K562 (cell line): ENCODE data around the gene PLAC8L1. TPM values are rescaled to one million over a fixed set of nuclear protein-coding genes. Genes with fewer than 3 reads are reported as not detected.

ENCODE experiments used
- ATAC-seq: fragments of 200-7000 bp; cut with Tn5 transposase; 3 replicates; pipeline ENCODE4 v1.9.1; 2020; ENCODE audit warnings: moderate library complexity
- BruUV-seq: library from RNA; stranded (reverse); fragments of 400-500 nt; replicated peaks from 2 replicates; lab custom pipeline; 2021; lab: Mats Ljungman, UMichigan
- CTCF ChIA-PET: fragments of 300-600 bp; formaldehyde crosslinking; extraction: SDS; loops from one replicate; lab custom pipeline; 2021; ENCODE audit warnings: low intra/inter-chr PET ratio; lab: Yijun Ruan, JAX
- POLR2A ChIA-PET: fragments of 300-600, 350-650 bp; sonication (Branson Sonifier 250); formaldehyde crosslinking; extraction: SDS; loops from one replicate; lab custom pipeline; 2021; ENCODE audit warnings: antibody characterized with exemption, inconsistent platforms; lab: Yijun Ruan, JAX
- DNase-seq, 4 experiments: peaks; one replicate each; pipeline versions ENCODE4 v3.0.0 to v3.0.0-alpha.2; 2011 to 2018; ENCODE audit warnings: low spot score in 3 of 4, mixed read lengths in 3 of 4; ENCODE audit errors: extremely low read depth in 1 of 4
- FAIRE-seq: peaks from 2 replicates; lab custom pipeline; 2011; peaks lifted over from hg19 to GRCh38; lab: Jason Lieb, UNC
- H2AFZ ChIP-seq: 2 replicates; pipeline ENCODE4 v1.6.0; 2011; ENCODE audit warnings: low read depth, low read length, control low read depth, inconsistent platforms
- H3K27ac ChIP-seq: fragments of 200-600 bp; 3 replicates; pipeline ENCODE4 v1.8.0; 2011; ENCODE audit warnings: low read depth, mild to moderate bottlenecking, control low read depth, inconsistent platforms, low read length, moderate library complexity, mixed read lengths; ENCODE audit errors: extremely low read depth
- H3K27me3 ChIP-seq, 2 experiments: fragments of 300-600 bp in 1 of 2; 2 replicates in 1 of 2; 3 replicates in 1 of 2; pipeline versions ENCODE4 v1.6.0 to v1.8.0; 2011; ENCODE audit warnings: inconsistent platforms in 2 of 2, low read length in 2 of 2, mild to moderate bottlenecking in 1 of 2, mixed read lengths in 1 of 2, moderate library complexity in 1 of 2; ENCODE audit not compliant: control insufficient read depth in 2 of 2, insufficient read depth in 2 of 2
- H3K36me3 ChIP-seq: fragments of 300-600 bp; 3 replicates; pipeline ENCODE4 v1.8.0; 2011; ENCODE audit warnings: mild to moderate bottlenecking, low read length, inconsistent platforms; ENCODE audit not compliant: control insufficient read depth, insufficient read depth
- H3K4me1 ChIP-seq, 2 experiments: fragments of 200-600 bp in 1 of 2; replicated peaks in 1 of 2; 2 replicates in 1 of 2; 3 replicates in 1 of 2; pipeline versions ENCODE4 v1.5.1 to v1.8.0; 2011; ENCODE audit warnings: inconsistent platforms in 2 of 2, low read length in 2 of 2, mild to moderate bottlenecking in 1 of 2, mixed read lengths in 1 of 2, moderate library complexity in 1 of 2; ENCODE audit not compliant: control insufficient read depth in 2 of 2, insufficient read depth in 2 of 2
- H3K4me2 ChIP-seq: 2 replicates; pipeline ENCODE4 v1.6.1; 2011; ENCODE audit warnings: low read length, control low read depth, inconsistent platforms, mixed read lengths; ENCODE audit not compliant: insufficient read depth
- H3K4me3 ChIP-seq: fragments of 200-600 bp; sonication (generic), shearing (Covaris generic); 2 replicates; pipeline ENCODE4 v1.5.1; 2016; ENCODE audit warnings: control low read depth, inconsistent platforms
- H3K79me2 ChIP-seq: fragments of 200-600 bp; 3 replicates; pipeline ENCODE4 v1.8.0; 2011; ENCODE audit warnings: low read length, inconsistent platforms; ENCODE audit not compliant: control insufficient read depth, insufficient read depth
- H3K9ac ChIP-seq, 2 experiments: 2 replicates each; pipeline versions ENCODE4 v1.6.0 to v1.6.1; 2011; ENCODE audit warnings: low read depth in 2 of 2, low read length in 2 of 2, control low read depth in 1 of 2, inconsistent platforms in 1 of 2, mild to moderate bottlenecking in 1 of 2, mixed read lengths in 1 of 2; ENCODE audit not compliant: insufficient read depth in 1 of 2
- H3K9me1 ChIP-seq: one replicate; pipeline ENCODE4 v1.6.0; 2011; ENCODE audit warnings: inconsistent platforms, mild to moderate bottlenecking, low read length, moderate library complexity; ENCODE audit not compliant: control insufficient read depth, insufficient read depth
- H3K9me3 ChIP-seq: replicated peaks from 2 replicates; pipeline ENCODE4 v1.5.1; 2011; ENCODE audit warnings: low read depth, low read length, inconsistent platforms; ENCODE audit not compliant: control insufficient read depth, insufficient read depth
- H4K20me1 ChIP-seq: replicated peaks from 2 replicates; pipeline ENCODE4 v1.6.1; 2011; ENCODE audit warnings: low read length, inconsistent platforms, mixed read lengths; ENCODE audit not compliant: control insufficient read depth, insufficient read depth
- CBX1 ChIP-seq: sonication (generic); IDR thresholded peaks from 2 replicates; pipeline ENCODE4 v1.6.1; 2016; ENCODE audit warnings: antibody characterized with exemption, low read depth, mild to moderate bottlenecking
- CBX5 ChIP-seq: IDR thresholded peaks from 2 replicates; pipeline ENCODE4 v1.6.1; 2014; ENCODE audit warnings: low read depth, borderline replicate concordance
- DDX20 ChIP-seq: fragments of 450-650 bp; IDR thresholded peaks from 2 replicates; pipeline ENCODE4 v1.6.1; 2016; ENCODE audit warnings: missing genetic modification characterization, low read depth, mild to moderate bottlenecking, missing compliant biosample characterization, moderate library complexity
- DMBX1 ChIP-seq: fragments of 250-450 bp; sonication (Bioruptor Pico); IDR thresholded peaks from 2 replicates; pipeline ENCODE4 v1.8.0; 2022; ENCODE audit warnings: inconsistent platforms, mild to moderate bottlenecking, moderate library complexity, borderline replicate concordance
- FOS ChIP-seq: IDR thresholded peaks from 3 replicates; pipeline ENCODE4 v1.6.1; 2011; ENCODE audit not compliant: insufficient read length; ENCODE audit errors: extremely low read depth
- HMBOX1 ChIP-seq: sonication (generic); IDR thresholded peaks from 2 replicates; pipeline ENCODE4 v1.6.1; 2016
- ILF3 ChIP-seq: fragments of 450-650 bp; IDR thresholded peaks from 2 replicates; pipeline ENCODE4 v1.6.1; 2018; ENCODE audit warnings: antibody characterized with exemption, mild to moderate bottlenecking, moderate library complexity, borderline replicate concordance
- JUNB ChIP-seq: fragments of 450-650 bp; formaldehyde crosslinking; conservative IDR thresholded peaks from 2 replicates; pipeline ENCODE4 v1.4.0; 2020; ENCODE audit warnings: mild to moderate bottlenecking
- KDM1A ChIP-seq, 2 experiments: fragments of 450-650 bp; IDR thresholded peaks; 2 replicates each; pipeline ENCODE4 v1.6.1; 2016; ENCODE audit warnings: mild to moderate bottlenecking in 2 of 2
- MTA1 ChIP-seq: fragments of 450-650 bp; IDR thresholded peaks from 2 replicates; pipeline ENCODE4 v1.6.1; 2017; ENCODE audit warnings: borderline replicate concordance
- NONO ChIP-seq, 2 experiments: fragments of 200-400 bp in 1 of 2; fragments of 450-650 bp in 1 of 2; formaldehyde crosslinking in 1 of 2; IDR thresholded peaks; 2 replicates each; pipeline ENCODE4 v1.6.1; 2017; ENCODE audit warnings: low read depth in 2 of 2, mild to moderate bottlenecking in 2 of 2, moderate library complexity in 2 of 2, low read length in 1 of 2
- PREB ChIP-seq: sonication (generic); formaldehyde crosslinking; IDR thresholded peaks from 2 replicates; pipeline ENCODE4 v1.8.1; 2023; ENCODE audit warnings: mild to moderate bottlenecking, missing genetic modification reagents
- PRMT5 ChIP-seq: sonication (generic); formaldehyde crosslinking; IDR thresholded peaks from 2 replicates; pipeline ENCODE4 v1.5.0; 2020; ENCODE audit warnings: missing genetic modification reagents
- RBM25 ChIP-seq: fragments of 200-400 bp; formaldehyde crosslinking; IDR thresholded peaks from 2 replicates; pipeline ENCODE4 v1.6.1; 2018; ENCODE audit warnings: low read length, low read depth, moderate library complexity; ENCODE audit not compliant: severe bottlenecking
- U2AF2 ChIP-seq: fragments of 200-400 bp; formaldehyde crosslinking; optimal IDR thresholded peaks from 2 replicates; pipeline ENCODE3; 2017; ENCODE audit warnings: low read depth, mild to moderate bottlenecking, low read length
- ZNF785 ChIP-seq: fragments of 250-450 bp; sonication (Bioruptor Pico); IDR thresholded peaks from 2 replicates; pipeline ENCODE4 v1.4.0; 2020; ENCODE audit warnings: mild to moderate bottlenecking
- WGBS: fragments of 100-300 bp; shearing (Covaris generic); methylation state at CpG from one replicate; pipeline ENCODE4 v1.1.6; 2016; ENCODE audit warnings: low coverage, mixed read lengths; ENCODE audit not compliant: insufficient coverage; ENCODE audit errors: missing lambda C conversion rate; 5-methylcytosine and 5-hydroxymethylcytosine counted together
- in situ Hi-C: fragments of 300-500 bp; cut with MboI; formaldehyde crosslinking; loops from 4 replicates; pipeline ENCODE4 v1.15.0; 2018; ENCODE audit warnings: inconsistent platforms, mixed read lengths
- intact Hi-C: fragments of 100-400 bp; cut with micrococcal nuclease; formaldehyde crosslinking; loops from 2 replicates; pipeline ENCODE4 v1.14.2; 2022
- polyA plus RNA-seq, 8 experiments: library from polyadenylated mRNA; depleted of rRNA in 4 of 8; stranded (reverse) in 5 of 8; unstranded in 3 of 8; fragments of >200 nt; fragmentation: Nextera tagmentation in 2 of 8; fragmentation: Illumina TruSeq in 1 of 8; extraction: Ambion mirVana in 2 of 8; extraction: Trizol in 1 of 8; gene quantifications; 2 replicates each; pipeline versions ENCODE4 v1.2.1 to v1.2.3, GENCODE V29; 2011 to 2014; ENCODE audit warnings: inconsistent platforms in 1 of 8, missing spikeins in 1 of 8
- total RNA-seq, 7 experiments: library from RNA; depleted of rRNA in 6 of 7; stranded (reverse); fragments of >200 nt in 6 of 7; fragmentation: Illumina TruSeq in 2 of 7; extraction: Trizol in 2 of 7; gene quantifications; 2 replicates each; pipeline versions ENCODE4 v1.2.1 to v1.2.3, GENCODE V29; 2011 to 2021; ENCODE audit warnings: low replicate concordance in 1 of 7

The PLAC8L1 gene
- total and polyA plus RNA-seq, 9 of the 15 experiments (the other 6 are each of a cell fraction or from before 2014, with no cell fraction given) = 0.10 to 0.43 (median 0.26) TPM; not detected in 3

GRCh38 chr5:146089287-146089686, 16.1 kb downstream of the PLAC8L1 start:
- H4K20me1 ChIP-seq = no peaks in the 10 kb centered on the region
- no peaks in the 10 kb centered on the region for H3K4me1 ChIP-seq
- FAIRE-seq (no peak), ATAC-seq (no peak), DNase-seq (no peak)
- no peaks in the 10 kb centered on the region for H3K36me3 ChIP-seq
- H3K9me1 ChIP-seq = no peaks in the 10 kb centered on the region
- H3K4me3 ChIP-seq = no peak overlapping the region
- no peaks in the 10 kb centered on the region; a peak in 2 of 5 replicates for H3K27me3 ChIP-seq
- H3K27ac ChIP-seq = no peak overlapping the region
- in situ Hi-C loops = no loop called here
- CTCF ChIA-PET = no interaction called here
- no peaks in the 10 kb centered on the region for H3K9me3 ChIP-seq
- no peak overlapping the region for H3K4me2 ChIP-seq
- H3K79me2 ChIP-seq = no peaks in the 10 kb centered on the region
- intact Hi-C loops = no loop called here
- peak; percentile 91 for TF ChIP-seq RBM25
- no peak for TF ChIP-seq U2AF2
- peak in 1 of 2 experiments; percentile 9; a peak in 1 of 4 replicates for TF ChIP-seq KDM1A (IDR thresholded peaks at IDR 0.05)
- no peak overlapping the region for H3K9ac ChIP-seq
- BruUV-seq = no TSS peak
- POLR2A ChIA-PET = no interaction called here
- no peak overlapping the region for H2AFZ ChIP-seq

GRCh38 chr5:146088098-146088497, 17.3 kb downstream of the PLAC8L1 start:
- no peak for DNase-seq
- peaks cover 0 to 7% of the 10 kb centered on the region in 2 experiments; a peak in 1 of 5 replicates for H3K27me3 ChIP-seq
- no peak overlapping the region for H3K4me2 ChIP-seq
- ChIA-PET CTCF (no interaction called here), POLR2A (no interaction called here)
- no TSS peak for BruUV-seq
- WGBS = 9% methylated on average over 3 of the region's 3 CpGs
- no peak overlapping the region for H3K27ac ChIP-seq
- in situ Hi-C loops (no loop called here), intact Hi-C loops (no loop called here)
- H3K9me1 ChIP-seq = no peaks in the 10 kb centered on the region
- H4K20me1 ChIP-seq = no peaks in the 10 kb centered on the region
- peak; percentile 44 for FAIRE-seq
- no peaks in the 10 kb centered on the region for H3K9me3 ChIP-seq
- no peak overlapping the region for H3K9ac ChIP-seq
- H2AFZ ChIP-seq = no peak overlapping the region
- ATAC-seq = no peak
- no peak overlapping the region for H3K4me3 ChIP-seq
- H3K79me2 ChIP-seq = no peaks in the 10 kb centered on the region
- no peaks in the 10 kb centered on the region for H3K4me1 ChIP-seq
- H3K36me3 ChIP-seq = no peaks in the 10 kb centered on the region
- no peak for TF ChIP-seq DMBX1 (CRISPR knock-in tag)
- TF ChIP-seq U2AF2 = no peak
- TF ChIP-seq ZNF785 = no peak
- TF ChIP-seq CBX1 = no peak
- TF ChIP-seq JUNB (CRISPR knock-in tag) = no peak
- no peak for TF ChIP-seq FOS
- no peak for TF ChIP-seq PRMT5 (CRISPR knock-in tag)
- no peak for TF ChIP-seq ILF3
- no peak for TF ChIP-seq NONO (IDR thresholded peaks at IDR 0.05; ENCODE audit: low read depth in 2 of 2, low read length in 1 of 2)
- no peak for TF ChIP-seq HMBOX1
- no peak for TF ChIP-seq CBX5
- TF ChIP-seq PREB = no peak
- TF ChIP-seq MTA1 = no peak
- no peak for TF ChIP-seq DDX20 (tag)
